CD4-positive, alpha-beta T cell treated with Interferon gamma for 1 hour (primary cell): ENCODE data around the gene IL31RA.

ENCODE experiments used
- DNase-seq: peaks from one replicate; pipeline ENCODE4 v3.0.0-alpha.2; 2020

The IL31RA gene

DNA sequence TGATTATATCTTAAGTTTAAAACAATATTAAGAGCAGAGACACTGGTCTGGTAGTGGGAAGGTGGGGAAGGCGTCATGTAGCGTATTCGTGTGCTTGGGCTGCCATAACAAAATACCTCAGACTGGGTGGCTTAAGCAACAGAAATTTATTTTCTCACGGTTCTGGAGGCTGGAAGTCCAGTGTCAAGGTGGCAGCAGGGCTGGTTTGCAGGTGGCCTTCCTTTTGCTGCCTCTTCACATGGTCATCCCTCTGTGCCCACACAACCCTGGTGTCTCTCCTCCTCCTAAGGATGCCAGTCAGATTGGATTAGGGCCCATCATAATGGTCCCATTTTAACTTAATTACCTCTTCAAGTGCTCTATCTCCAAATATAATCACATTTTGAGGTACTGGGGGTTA lies 9.6 kb downstream of the IL31RA start:
- no peak for DNase-seq

DNA sequence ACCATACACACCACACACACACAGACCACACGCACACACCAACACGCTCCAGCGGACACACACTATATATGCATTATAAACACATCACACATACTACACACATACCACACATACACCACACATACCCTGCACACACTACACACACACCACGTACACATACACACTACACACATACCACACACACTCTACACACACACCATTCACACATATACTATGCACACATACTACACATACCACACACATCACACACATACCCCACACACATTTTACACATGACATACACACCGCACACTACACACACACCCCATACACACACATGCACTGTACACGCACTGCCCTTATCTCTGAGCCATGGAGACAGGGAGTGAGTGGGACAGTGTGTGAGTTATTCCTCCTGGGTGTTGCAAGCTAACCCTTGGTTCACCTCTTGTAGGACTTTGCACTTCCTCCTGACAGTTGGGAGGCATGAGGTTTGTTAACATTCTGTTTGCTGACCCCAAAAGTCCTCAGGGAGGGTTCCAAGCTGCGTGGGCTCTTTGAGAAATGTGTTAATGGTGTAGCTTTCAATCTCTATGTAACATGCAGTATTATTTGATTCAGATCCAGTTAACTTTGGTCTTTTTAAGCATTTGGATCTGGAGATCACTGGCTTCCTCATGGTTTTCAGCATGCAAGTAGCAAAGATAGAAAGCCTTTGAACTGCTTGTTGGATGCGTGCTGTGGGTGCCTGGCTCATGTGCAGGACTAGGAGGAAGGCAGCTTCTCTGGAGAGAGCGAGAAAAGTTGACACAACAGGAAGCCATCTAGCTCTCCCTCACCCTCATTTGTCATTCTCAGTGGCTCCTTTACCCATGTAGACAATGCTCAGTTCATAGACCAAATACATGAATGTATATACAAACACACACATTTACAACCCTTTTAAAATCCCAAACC lies 13.7 kb downstream of the IL31RA start:
- peak; percentile 7 for DNase-seq

DNA sequence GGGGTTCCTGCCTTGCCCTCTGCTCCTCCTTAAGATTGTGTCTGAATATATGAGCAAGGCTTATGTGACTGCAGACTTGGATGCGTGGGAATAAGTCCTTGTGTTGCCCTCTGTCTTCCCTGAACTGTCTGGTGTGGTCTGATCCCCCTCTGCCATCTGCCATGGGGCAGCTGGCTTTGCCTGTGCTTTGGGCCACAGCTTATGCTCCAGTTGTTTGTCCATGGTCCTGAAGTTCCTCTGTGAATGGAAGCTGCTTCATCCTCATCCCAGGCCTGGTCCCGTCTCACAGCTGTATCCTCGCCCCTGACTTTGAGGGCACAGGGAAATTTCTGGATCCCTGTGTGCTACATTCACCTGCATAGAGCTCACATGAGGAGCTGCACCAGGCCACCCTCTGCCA lies 14.7 kb downstream of the IL31RA start:
- no peak for DNase-seq

DNA sequence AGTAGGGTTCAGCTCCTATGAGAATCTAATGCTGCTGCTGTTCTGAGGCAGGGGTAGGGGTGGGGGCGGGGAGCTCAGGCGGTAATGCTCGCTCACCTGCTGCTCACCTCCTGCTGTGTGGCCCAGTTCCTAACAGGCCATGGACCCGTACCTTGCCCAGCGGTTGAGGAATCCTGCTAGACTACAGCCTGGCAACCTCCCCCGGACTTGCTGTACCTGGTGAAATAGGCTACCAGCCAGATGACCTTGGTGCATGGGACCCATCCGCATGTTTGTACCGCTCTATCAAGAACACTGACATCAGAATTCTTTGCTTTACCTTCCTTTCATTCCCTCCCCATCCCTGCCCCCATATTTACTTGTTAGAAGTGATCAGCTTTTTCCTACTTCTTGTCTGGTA lies 15.3 kb downstream of the IL31RA start:
- DNase-seq, result no peak

DNA sequence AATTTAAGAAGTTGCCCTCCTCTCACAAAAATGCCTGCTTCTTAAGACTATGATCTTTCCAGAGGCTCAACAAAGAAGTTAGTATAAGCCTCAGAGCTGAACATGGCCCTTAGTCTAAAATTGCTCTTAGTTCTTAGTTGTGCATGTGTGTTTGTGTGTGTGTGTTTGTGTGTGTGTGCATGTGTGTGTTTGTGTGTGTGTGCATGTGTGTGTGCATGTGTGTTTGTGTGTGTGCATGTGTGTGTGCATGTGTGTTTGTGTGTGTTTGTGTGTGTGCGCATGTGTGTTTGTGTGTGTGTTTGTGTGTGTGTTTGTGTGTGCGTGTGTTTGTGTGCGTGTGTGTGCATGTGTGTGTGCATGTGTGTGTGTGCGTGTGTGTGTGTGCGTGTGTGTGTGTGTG lies 15.8 kb downstream of the IL31RA start:
- DNase-seq, result no peak

DNA sequence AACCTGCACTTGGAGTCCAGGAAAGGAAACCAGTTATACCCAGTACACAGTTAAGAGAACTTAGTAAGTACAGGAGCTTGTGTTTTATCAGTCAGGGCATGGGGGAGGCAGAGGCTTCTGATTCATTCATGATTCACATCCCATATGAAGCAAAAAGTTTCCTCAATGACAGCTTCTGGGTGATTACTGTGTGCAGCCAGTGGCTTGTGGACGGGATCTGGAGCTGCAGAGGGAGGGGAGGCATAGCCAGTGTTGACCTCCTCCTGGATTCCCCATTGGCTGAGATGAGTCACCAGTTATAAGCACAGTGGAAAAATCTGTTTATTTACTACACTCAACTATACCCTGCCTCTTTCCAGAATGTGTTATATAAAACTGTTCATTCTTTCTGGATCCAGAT lies 17.7 kb downstream of the IL31RA start:
- DNase-seq, result peak; percentile 33

DNA sequence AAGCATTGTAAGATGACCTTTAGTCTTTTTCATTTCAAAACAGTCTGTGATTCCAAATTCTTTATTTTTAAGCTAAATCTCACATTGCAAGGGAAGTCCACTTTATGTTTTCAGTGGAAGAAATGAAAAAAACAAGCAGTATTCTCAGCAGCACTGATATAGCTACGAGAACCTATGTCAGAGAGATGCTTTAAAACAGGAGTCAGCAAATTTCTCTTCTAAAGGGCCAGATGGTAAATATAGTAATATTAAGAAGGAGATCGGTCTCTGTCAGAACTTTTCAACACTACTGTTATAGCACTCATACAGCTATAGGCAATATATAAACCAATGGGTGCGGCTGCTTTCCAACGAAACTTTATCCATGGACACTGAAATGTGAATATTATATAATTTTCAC lies 18.7 kb downstream of the IL31RA start:
- DNase-seq, result no peak

DNA sequence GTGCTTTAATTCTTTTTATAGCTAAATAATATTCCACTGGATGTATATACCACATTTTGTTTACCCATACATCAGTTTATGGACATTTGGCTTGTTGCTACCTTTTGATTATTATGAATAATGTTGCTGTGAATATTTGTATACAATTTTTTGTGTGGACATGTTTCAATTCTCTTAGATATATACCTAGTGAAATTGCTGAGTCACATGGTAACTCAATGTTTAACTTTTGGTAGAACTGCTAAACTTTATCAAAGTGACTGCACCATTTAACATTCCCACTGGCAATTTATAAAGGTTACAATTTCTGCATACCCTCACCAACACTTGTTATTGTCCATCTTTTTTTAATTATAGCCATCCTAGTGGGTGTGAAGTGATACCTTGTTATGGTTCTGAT lies 22.1 kb downstream of the IL31RA start:
- DNase-seq, result no peak

DNA sequence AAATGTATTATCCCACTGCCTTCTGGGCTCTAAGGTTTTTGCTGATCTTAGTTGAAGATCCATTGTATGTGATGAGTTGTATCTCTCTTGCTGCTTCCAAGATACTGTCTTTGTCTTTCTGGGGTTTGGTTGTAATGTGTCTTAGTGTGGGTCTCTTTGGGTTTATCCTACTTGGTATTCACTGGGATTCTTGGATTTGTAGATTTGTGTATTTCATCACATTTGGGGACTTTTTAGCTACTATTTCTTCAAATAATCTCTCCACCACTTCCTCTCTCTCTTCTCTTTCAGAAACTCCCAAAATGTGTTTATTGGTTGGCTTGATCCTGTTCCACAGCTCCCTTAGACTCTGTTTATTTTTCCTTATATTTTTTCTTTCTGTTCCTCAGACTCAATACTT lies 26.5 kb downstream of the IL31RA start:
- no peak for DNase-seq

DNA sequence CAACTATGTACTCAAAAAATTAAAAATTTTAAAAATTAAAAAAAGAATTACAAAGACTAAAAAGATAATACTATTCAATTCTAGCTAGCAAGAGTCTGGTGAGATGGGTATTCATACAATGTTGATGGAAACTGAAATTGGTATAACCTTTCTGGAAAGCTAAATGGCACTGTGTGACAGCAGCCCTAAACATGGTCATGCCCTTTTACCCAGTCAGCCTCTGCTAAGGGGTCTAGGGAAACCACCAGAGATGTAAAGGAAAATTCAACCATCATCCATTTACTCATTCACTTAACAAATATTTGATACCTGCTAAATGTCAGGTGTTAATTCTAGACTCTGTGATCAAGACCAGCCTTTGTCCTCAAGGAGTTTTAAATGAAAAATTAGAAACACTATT lies 29.3 kb downstream of the IL31RA start:
- DNase-seq, result no peak

DNA sequence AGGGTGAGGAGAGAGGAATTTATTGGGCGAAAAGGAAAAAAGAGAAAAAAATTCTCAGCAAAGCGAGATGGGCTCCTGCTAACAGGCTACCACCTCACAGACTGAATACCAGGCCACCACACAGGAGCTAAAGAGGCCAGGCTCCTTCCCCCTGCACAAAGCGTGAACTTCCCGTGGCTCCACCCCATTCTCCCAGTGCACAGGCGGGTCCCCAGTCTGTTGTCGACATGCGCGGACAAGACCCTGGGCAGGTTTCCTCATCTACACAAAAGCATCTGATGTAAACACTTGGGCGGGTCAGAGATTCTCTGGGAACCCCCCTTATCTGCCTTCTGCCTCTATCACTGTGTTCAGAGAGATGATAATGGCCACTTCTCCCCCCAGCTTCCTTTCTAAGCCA lies 34.2 kb downstream of the IL31RA start:
- DNase-seq, result no peak

DNA sequence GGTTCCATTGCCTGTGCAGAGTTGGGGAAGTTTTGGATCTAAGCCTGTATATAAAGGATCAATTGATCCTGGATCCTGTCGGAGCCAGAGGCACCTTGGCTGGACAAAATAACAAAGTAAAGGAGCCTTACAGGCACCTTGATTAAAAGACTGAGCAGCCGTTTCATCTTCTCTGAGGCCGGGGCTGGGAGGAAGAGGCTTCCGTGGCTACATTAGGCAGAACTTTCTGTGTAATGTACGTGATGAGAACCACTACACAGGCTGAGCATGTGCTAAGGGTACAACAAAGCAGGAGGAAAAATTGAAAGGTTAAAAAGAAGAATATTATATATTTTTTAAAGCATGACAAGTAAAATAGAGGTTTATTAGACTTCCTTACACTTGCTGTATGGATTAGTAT lies 37.0 kb downstream of the IL31RA start:
- no peak for DNase-seq

DNA sequence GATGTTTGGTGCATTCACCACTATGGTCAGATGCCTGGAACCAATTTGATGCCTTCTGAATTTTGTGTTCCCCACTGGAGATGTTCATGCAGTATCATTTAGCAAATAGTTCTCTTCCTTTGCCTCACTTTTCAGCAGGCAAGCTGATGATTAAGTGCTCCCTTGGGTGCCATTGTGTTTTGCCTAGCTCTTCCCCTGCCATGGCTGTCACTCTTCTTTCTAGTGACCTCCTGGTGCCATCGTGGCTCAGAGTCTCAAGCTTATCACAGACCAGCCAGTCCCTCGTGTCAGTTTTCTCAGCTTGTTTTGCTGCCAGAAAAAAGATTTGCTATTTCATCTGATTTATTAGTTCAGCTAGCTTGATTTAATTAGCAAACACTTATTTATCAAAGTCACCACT lies 41.3 kb downstream of the IL31RA start:
- DNase-seq, result no peak

DNA sequence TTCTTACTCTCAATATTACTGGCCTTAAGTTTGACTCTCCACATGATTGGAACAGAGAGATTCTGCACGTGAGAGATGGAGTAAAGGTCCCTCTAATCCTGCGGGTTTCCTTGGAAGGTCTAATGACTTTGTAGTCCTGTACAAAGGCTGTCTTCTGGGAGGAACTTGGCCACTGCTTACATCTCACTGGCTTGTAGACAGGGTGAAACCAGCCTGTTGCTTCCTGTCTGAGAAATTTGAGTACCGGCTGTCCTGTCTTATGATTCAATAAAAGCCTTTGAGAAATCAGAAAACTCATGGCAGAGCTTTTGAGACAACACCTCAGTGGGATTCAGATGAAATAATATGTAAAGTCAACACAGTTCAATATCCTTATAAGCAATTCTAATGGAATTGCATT lies 43.0 kb downstream of the IL31RA start:
- DNase-seq, result no peak

DNA sequence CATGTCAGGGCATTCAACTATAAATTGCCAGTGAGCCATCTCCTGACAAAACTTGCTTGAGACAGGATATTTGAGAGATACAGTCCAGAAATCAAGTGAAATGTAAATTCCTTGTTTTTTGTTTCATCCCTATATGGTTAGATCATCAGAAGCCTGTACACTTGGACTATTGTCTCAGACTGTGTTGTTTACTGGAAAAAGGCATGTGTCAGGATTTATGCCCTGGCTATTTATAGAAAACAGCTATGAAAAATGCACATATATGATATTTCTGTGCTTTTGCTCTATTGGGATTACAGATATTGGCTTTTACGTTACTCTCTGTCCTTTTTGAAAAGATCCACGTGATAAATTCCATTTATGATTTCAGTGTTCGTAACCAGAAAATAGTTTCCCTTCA lies 44.2 kb downstream of the IL31RA start:
- DNase-seq, result no peak

DNA sequence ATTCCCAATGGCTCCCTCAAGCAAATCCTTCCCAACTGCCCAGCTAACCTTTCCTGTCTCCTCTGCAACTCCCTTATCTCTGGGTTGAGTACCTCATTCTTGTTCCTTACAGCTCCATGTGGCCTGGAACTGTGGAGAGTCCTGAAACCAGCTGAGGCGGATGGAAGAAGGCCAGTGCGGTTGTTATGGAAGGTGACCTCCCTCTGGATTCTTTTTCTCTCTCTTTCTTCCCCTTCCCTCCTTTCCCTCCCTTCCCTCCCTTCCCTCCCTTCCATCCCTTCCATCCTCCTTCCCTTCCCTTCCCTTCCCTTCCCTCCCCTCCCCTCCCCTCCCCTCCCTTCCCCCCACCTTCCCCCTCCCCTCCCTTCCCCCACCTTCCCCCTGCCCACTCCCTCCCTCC lies 45.1 kb downstream of the IL31RA start:
- no peak for DNase-seq

DNA sequence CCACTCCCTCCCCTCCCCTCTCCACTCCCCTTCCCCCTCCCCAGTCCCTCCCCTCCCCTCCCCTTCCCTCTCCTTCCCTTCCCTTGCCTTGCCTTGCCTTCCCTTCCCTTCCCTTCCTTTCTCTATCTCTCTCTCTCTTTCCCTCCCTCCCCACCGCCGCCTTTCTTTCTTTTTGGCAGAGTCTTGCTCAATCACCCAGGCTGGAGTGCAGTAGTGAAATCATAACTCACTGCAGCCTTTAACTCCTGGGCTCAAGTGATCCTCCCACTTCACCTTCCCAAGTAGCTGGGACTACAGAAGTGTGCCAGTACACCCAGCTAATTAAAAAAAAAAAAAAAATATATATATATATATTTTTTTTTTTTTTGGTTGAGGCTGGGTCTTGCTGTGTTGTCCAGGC lies 45.5 kb downstream of the IL31RA start:
- no peak for DNase-seq

DNA sequence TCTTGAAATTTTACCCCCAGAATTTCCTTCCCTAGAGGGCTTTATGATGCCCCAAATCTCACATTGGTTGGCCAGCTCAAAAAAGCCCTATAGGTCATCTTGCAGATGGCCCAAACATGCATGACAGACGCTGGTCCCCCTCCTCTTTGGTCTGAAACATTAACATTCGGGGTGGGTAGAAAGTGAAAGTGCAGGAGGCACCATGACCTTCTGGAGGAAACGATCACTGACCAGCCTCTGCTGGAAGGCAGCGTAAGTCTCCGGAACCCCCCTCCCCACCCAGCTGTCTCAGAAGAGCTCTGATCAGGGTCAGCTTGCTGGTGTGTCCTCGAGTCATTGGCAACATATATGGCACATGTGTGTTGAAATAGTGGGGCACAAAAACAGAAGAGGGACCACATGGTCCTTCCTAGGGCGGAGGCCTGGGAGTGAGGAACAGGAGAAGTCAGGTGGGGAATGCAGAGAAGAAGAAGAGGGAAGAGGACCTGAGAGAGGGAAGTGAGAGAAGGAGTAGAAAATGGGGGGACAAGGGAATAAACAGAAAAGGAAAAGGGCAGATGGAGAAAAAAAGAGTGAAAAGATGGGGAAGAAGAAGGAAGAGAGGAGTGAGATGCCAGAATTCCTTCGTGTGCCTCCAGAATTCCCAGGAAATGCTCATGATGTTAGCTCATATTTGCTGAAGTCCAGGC lies 46.2 kb downstream of the IL31RA start:
- no peak for DNase-seq

DNA sequence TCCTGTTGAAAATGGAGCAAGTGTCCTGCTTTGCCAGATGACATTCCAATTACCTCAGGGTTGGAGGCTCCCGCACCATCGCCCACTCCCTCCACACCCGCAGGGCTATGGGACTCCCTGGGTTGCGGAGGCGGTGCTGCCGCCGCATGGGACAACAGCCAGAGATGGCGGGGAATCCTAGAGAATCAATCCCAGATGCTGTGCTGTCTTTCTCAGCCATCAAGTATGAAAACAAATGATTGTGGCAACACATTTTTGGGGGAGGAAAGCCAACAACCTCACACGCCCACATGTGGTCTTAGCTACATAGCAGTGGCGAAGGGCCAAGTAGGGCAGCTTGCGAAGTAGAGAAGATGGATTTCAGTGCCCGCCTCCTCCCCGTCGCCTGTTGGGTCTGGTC lies 46.7 kb downstream of the IL31RA start:
- no peak for DNase-seq

DNA sequence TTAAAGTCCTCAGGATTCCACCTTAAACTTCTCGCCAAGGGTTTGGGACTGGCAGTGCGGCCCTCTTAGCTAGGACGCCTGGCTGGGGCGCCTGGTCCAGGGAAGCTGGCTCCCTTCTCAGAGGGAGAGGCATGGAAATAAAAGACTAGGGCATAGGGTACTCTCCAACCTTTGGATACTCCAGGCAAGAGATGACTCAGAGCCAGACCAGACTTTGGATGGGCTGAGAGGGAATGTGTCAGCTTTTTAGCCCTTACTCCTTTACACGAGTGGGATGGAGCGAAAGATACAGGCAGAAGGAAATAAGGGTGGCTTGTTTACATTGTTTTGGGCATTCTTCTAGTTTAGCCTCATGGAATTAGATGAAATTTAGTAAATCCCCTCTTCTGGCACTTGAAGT lies 48.2 kb downstream of the IL31RA start:
- no peak for DNase-seq

DNA sequence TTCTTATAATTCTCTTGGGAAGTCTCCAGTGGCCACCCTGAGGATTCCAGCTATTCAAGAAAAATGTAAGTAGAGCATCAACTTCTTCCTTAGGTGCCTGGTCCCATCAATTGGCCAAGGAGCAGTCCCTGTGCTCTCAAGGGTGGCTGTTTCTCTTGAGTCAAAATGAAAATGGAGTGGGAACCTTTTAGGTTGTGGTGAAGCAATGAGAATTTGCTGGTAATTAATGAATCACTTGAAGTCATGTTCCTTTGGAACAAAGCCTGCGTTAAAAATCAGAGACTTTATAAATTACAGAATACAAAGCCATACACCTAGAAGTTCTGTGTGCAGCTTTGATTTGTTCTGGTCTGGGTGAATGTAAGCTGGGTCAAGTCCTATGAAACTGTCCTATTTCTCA lies 48.9 kb downstream of the IL31RA start:
- DNase-seq, result no peak

DNA sequence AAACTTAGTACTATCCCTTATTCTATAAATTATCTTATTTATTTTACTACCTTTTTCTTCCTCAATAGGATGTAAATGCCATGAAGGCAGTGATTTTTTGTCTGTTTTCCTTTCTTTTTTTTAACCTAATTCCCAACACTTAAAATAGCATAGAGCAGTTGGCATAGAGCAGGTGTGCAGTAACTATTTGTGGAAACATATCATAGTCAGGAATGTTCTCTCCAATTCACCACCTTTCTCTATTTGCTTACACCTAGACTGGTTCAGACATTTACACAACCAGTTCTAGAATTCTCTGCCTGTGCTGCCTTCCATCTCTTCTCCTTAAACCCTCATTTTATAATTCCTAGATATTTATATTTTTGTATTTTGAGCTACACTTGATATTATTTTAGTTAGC lies 49.6 kb downstream of the IL31RA start:
- DNase-seq, result no peak

DNA sequence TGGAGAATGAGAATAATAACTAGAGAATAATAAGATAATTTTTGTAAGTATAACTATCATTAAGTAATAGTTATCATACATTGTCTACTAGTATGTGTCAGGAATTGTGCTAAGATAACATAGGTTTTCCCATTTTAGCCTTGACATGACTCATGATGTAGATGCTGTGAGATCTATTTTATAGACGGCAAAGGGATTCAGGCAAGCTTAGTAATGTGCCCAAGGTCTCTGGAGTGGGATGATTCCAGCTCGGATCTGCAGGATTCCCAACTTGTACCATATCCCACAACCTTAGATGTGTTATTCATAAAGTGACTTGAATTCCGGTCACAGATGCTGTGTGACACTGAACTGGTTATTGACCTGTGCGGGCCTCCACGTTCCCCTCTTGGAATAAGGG lies 51.5 kb downstream of the IL31RA start:
- no peak for DNase-seq

DNA sequence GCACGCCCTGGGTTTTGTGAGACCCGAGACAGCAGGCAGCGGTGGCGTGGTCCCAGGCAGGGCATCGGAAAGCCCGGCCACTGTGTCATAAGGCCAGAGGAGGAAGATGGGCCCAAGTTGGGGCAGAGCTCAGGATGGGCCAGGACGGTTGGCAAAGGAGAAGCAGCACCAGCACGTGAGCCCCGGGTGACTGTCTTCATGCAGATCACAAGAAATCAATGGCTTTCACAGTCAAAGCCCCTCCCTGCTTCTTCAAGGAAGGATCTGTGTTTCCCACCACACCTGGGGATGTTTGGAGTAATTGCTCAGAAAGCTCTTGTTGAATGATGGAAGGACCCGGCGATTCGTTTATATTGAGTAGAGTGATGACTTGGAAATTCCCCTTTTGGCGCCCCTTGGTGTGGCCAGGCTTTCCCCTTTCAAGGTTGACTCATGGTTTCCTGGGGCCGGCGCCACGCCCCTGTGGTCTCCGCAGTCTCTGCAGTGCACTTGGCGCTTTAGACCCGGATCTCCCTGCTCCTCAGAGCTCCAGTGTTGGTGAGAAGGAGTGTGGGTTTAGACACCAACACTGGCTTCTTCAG lies 52.1 kb downstream of the IL31RA start:
- DNase-seq, result peak; percentile 75
